Duodenal mucosa (tissue), 2 donors: ENCODE data around the gene ZNF664.

Experiments
- H3K27ac ChIP-seq: one replicate; pipeline ENCODE4 v1.7.0; 2013; ENCODE audit warnings: low read depth, low read length
- H3K27me3 ChIP-seq, 2 donors: one replicate each; pipeline ENCODE4 v1.7.0; 2013; ENCODE audit warnings: low read length in 2 of 2, control low read depth in 1 of 2; ENCODE audit not compliant: insufficient read depth in 2 of 2, control insufficient read depth in 1 of 2
- H3K36me3 ChIP-seq, 2 donors: one replicate each; pipeline ENCODE4 v1.7.0; 2013; ENCODE audit warnings: low read length in 2 of 2, control low read depth in 1 of 2; ENCODE audit not compliant: insufficient read depth in 2 of 2, control insufficient read depth in 1 of 2
- H3K4me1 ChIP-seq, 2 donors: one replicate each; pipeline ENCODE4 v1.7.0; 2013; ENCODE audit warnings: low read length in 2 of 2, control low read depth in 1 of 2; ENCODE audit not compliant: insufficient read depth in 2 of 2, control insufficient read depth in 1 of 2
- H3K4me3 ChIP-seq, 2 donors: one replicate each; pipeline ENCODE4 v1.7.0; 2013; ENCODE audit warnings: low read length in 2 of 2, low read depth in 1 of 2
- H3K9ac ChIP-seq, 2 donors: one replicate each; pipeline ENCODE4 v1.7.0; 2013; ENCODE audit warnings: low read length in 2 of 2, low read depth in 1 of 2
- H3K9me3 ChIP-seq, 2 donors: one replicate each; pipeline ENCODE4 v1.7.0; 2013; ENCODE audit warnings: low read length in 2 of 2, control low read depth in 1 of 2; ENCODE audit not compliant: control insufficient read depth in 1 of 2

Gene ZNF664

DNA sequence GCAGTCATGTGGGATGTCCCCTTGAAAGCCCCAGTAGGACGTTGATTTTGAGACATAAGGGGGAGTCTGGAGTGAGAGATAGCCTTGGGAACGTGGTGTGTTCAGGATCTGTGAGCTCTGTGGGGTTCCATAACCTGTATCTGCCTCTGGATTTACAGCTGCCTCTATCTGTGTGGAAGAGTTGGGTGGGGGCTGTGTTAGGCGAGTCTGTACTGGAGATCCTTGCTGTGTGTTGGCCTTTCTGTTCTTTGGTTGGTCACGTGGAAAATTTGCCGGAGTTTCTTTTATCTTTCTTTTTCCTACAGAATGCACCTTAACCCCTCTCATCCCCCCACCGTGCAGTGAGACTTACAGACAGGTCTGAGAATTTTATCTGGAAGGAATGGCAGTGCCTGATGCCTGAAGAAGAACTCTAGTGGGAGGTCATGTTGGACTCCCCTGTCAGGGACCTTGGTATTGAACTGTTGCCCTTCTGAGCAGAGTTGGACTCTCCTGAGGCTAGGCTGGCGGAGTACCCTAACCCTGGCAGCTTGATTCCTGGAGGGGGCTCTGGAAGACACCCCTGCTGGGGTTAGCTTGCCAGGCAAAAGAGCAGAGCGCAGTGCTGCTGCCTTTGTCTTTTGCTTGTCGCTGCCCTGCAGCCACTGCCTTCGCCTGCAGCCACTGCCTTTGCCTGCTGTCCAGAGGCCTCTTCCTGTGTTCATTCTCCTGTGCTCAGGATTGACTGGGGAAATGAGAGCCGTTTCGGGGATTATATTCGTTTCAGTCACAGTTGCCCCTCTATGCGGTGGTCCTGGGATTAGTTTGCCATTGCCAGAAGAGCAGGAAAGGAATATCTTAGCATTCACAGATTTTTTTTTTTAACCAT is 34.1 kb downstream of the ZNF664 start:
- H3K27ac ChIP-seq = no peak overlapping the region
- H3K4me1 ChIP-seq = peaks cover 0 to 6% of the 10 kb centered on the region in 2 donors

DNA sequence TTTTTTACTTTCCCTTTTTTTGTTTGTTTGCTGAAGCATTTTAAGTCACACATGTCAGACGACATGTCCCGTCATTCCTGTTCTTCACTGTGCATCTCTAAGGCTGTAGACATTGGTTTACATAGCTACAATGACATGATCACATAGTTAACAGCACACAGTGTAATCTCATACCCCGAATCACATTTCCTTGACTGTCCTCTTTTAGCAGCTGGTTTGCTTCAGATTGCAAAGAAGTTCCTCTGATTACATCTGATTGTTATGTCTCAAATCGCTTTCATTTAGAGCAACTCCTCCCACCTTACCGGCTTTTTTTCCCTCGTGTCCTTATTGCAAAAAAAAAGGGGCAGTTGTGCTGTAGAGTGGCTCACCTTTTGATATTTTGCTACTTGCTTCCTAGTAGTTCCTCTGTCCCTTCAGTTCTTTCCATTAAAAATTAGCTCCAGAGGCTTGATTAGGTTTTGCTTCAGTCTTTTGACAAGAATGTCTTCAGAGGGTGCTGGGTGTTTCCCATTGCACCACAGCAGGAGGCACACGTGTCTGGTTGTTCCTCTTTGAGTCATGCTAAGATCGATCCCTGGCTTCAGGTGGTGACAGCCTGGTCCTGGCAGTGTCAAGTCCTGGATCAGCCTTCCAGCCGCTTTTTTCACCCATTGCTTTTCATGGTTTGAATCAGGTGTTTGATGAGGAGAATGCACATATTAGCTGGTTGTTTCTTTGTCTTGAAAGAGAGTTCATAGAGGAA is 35.0 kb downstream of the ZNF664 start:
- Histone ChIP-seq H3K9me3 (no peaks in the 10 kb centered on the region), H3K9ac (no peak overlapping the region), H3K27me3 (no peaks in the 10 kb centered on the region), H3K4me3 (no peak overlapping the region), H3K36me3 (peaks cover 28 to 69% of the 10 kb centered on the region in 2 donors), H3K4me1 (peaks cover 0 to 6% of the 10 kb centered on the region in 2 donors), H3K27ac (no peak overlapping the region)

More for the DNA sequence above, 34.1 kb downstream of the ZNF664 start:
- Histone ChIP-seq H3K9me3 (no peaks in the 10 kb centered on the region), H3K36me3 (peaks cover 20 to 64% of the 10 kb centered on the region in 2 donors), H3K4me3 (no peak overlapping the region), H3K27me3 (no peaks in the 10 kb centered on the region), H3K9ac (no peak overlapping the region)

DNA sequence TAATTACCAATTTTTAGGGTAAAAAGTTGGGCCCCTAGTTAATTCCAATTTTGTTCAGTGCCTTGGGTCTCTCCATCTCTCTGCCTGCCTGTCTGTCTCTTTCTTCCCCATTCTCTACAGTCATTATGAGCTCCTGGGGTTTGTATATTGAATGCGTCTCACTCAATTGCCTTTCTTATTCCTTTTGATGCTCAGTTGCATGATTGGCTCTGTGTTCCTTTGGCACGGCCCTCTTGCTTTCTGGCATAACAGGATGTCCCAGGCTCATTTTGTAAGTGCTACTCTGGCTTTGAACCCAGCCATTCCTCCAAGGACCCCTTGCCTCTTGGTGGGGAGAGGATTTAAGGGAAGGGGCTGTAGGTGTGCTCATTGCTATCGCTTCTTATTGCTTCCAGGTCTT is 35.6 kb downstream of the ZNF664 start:
- H3K9me3 ChIP-seq = no peaks in the 10 kb centered on the region
- peaks cover 0 to 6% of the 10 kb centered on the region in 2 donors for H3K4me1 ChIP-seq
- no peaks in the 10 kb centered on the region for H3K27me3 ChIP-seq
- H3K27ac ChIP-seq = no peak overlapping the region
- peaks cover 33 to 72% of the 10 kb centered on the region in 2 donors for H3K36me3 ChIP-seq
- no peak overlapping the region for H3K9ac ChIP-seq
- no peak overlapping the region for H3K4me3 ChIP-seq

DNA sequence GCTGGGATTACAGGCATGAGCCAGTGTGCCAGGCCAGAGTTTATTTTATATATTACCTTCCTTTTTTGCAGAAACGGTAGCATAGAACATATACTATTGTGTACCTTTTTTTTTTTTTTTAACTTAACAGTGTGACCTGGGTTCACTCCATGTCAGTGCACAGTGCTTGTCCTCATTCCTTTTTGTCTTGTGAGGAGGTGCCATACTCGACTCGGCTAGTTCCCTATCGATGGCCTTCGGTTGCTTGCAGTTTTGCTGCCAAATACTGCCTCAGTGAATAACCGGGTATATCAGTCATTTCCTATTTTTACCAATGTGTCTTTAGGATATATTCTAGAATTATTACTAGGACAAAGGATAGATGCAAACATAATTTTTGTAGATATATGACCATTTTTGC is 36.8 kb downstream of the ZNF664 start:
- H3K4me3 ChIP-seq = no peak overlapping the region
- peaks cover 32 to 64% of the 10 kb centered on the region in 2 donors for H3K36me3 ChIP-seq

DNA sequence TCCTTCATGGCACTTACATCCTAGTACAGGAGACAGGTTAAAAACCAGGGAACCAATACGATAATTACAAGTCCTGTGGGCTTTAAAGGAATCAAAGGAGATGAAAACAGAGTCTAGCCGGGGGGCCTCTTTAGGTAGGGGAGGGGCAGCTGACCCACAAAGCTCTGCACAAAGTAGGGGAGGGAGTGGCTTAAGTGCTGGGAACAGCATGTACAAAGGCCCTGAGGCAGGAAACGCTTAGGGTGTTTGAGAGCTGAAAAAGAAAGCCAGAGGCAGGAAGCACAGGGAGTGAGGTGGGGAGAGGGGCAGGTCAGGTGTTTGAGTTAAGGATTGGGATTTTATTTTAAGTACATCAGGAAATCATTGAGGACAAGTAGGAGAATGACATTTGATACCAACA is 37.7 kb downstream of the ZNF664 start:
- Histone ChIP-seq H3K27me3 (no peaks in the 10 kb centered on the region), H3K9ac (no peak overlapping the region), H3K9me3 (no peaks in the 10 kb centered on the region), H3K27ac (no peak overlapping the region), H3K4me1 (peaks cover 0 to 6% of the 10 kb centered on the region in 2 donors), H3K36me3 (peaks cover 32 to 55% of the 10 kb centered on the region in 2 donors), H3K4me3 (no peak overlapping the region)

More for the DNA sequence above, 36.8 kb downstream of the ZNF664 start:
- Histone ChIP-seq H3K9me3 (no peaks in the 10 kb centered on the region), H3K27ac (no peak overlapping the region), H3K9ac (no peak overlapping the region), H3K4me1 (peaks cover 0 to 6% of the 10 kb centered on the region in 2 donors), H3K27me3 (no peaks in the 10 kb centered on the region)

DNA sequence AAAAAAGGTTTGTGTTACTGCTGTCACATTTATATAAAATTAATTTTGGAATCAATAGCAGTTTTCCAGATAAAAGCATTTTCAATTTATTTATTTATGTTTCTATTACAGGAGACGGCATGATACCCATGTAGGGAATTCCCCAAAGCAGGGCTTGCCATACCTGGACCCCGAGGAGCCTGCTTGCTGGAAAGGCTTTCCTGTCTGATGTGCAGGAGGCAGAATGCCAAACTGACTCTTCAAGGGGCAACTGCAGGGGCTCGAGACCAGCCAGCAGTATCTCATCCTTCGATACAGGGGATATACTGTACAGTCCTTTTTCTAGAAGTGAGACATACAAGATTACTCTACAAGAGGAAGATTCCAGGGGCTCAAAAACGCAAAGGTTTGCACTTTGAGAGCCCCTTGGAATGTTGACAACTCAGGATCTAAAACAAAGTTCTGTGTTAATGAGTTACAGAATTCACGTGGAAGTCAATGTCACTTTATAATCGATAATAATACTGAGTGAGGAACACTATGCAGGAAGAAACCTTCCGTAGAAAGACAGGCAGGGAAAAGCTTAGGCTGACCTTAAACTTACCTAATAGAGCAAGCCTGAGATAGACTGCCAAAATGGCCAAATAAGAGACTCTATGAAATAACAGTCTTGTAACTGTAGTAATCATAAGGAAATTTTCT is 38.6 kb downstream of the ZNF664 start:
- H3K27ac ChIP-seq = no peak overlapping the region
- no peaks in the 10 kb centered on the region for H3K9me3 ChIP-seq
- H3K36me3 ChIP-seq = peaks cover 32 to 47% of the 10 kb centered on the region in 2 donors
- H3K4me1 ChIP-seq = no peaks in the 10 kb centered on the region
- no peak overlapping the region for H3K4me3 ChIP-seq
- no peak overlapping the region for H3K9ac ChIP-seq
- no peaks in the 10 kb centered on the region for H3K27me3 ChIP-seq

DNA sequence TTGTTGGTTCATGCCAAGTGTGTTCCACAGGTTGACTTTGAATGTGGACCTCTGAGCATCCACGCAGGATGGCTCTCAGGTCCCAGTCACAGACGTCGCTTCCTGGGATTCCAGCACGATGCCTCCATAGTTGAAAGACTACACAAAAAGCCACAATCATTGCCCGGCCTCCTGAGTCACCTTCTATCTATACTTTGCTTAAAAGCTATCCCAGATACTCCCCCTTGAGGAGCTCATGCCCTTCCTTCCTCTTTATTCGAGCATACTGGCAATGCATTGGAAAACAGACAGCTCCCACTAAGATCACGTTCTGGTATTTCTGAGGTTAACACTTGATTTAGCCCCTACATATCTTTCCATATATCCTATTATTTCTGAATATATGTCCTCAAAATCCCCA is 40.1 kb downstream of the ZNF664 start:
- Histone ChIP-seq H3K36me3 (peaks cover 32 to 36% of the 10 kb centered on the region in 2 donors), H3K9ac (no peak overlapping the region), H3K27me3 (no peaks in the 10 kb centered on the region), H3K27ac (no peak overlapping the region), H3K4me1 (no peaks in the 10 kb centered on the region), H3K9me3 (no peaks in the 10 kb centered on the region), H3K4me3 (no peak overlapping the region)

DNA sequence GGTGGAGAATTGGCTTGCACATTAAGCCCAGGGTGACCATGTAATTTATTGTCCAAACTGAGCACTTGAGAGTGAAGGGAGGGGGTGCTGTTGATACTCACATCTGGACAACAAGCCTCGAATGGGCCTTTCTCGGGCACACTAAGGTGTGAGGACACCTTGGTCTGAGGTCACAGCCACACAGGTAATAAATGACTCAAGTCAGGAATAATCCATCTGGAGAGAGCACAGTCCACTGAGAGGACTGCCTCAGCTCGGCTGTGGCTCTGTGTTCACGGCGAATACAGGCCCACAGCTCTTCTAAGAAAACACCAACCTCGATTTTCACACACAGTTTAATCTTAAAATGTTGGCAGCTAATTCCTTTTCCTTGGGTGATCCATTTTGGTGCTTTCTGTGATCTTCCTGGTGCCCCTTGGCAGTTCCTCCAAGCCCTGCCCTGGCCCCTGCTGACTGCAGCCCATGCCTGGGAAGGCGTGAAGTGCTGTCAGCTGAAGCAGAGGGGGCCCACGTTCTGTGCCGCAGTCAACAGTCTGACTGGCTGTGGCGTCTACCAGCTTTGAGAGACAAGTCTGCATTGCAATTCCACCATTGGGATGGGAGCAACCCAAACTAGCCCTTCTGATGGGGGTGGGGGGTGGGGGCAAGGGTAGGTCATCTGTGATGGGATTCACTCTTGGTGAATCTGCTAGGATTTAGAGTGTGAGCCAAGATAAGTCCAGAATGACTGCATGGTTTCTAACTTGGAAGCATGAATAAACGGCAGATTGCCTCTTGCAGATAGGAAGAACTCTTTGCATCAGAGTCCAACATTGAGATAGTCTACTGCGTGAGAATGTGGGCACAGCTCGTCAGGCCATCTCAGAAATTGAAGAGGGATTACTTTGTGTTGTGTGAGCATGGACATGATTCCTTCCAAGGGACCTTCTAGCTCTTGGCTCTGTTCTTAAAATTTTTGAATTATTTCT is 42.8 kb downstream of the ZNF664 start:
- Histone ChIP-seq H3K27me3 (no peaks in the 10 kb centered on the region), H3K27ac (no peak overlapping the region), H3K4me3 (no peak overlapping the region), H3K4me1 (no peaks in the 10 kb centered on the region), H3K9me3 (no peaks in the 10 kb centered on the region), H3K9ac (no peak overlapping the region), H3K36me3 (peaks cover 24 to 31% of the 10 kb centered on the region in 2 donors)

DNA sequence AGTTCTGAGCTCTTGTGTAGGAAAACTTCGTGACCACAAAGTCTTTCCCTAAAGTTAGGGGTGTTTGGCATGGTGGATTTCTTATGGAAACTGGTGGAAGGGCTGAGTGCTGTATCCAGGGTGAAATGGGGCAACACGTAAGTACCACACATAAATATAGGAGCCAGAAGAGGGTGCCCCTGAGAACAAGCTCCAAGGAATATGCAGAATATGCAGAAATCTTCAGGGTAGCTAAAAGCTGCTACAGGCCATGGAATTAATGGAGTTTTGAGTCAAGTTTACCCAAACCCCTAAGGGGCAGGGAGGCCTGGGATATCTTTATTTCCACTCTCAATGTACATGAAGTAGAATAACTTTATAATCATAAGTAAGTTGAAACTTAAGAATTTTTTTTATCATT is 44.0 kb downstream of the ZNF664 start:
- Histone ChIP-seq H3K4me3 (no peak overlapping the region), H3K4me1 (no peaks in the 10 kb centered on the region), H3K9me3 (no peaks in the 10 kb centered on the region), H3K36me3 (peaks cover 16 to 19% of the 10 kb centered on the region in 2 donors), H3K27ac (no peak overlapping the region), H3K9ac (no peak overlapping the region), H3K27me3 (no peaks in the 10 kb centered on the region)
